ENCODE data around the gene ANXA8. TPM values are rescaled to one million over a fixed set of nuclear protein-coding genes. Genes with fewer than 3 reads are reported as not detected.

ANXA8 gene
- total RNA-seq, 5 donors from 2014 or later (not counting 1 experiment from before 2014, with no cell fraction given) = not detected

DNA sequence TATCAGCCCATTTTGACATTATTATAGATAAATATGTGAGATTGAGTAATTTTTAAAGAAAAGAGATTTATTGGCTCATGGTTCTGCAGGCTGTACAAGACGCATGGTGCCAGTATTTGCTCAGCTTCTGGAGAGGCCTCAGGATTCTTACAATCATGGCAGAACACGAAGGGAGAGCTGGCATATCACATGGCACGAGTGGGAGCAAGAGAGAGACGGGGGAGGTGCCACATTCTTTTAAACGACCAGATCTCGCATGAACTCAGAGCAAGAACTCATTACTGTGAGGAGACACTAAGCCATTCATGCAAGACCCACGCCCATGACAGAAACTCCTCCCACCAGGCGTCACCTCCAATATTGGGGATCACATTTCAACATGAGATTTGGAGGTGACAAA is 59.7 kb downstream of the ANXA8 start:
- no peaks in the 10 kb centered on the region for H3K36me3 ChIP-seq (ENCODE audit: control insufficient read depth in 2 of 2, extremely low read depth in 1 of 2, insufficient read depth in 1 of 2, low read length in 1 of 2)
- POLR2A ChIA-PET = interaction anchor here in 1 of 2 donors (0.6 kb wide), 1 partner anchor 28 kb away, joined by 3 read pairs; no protein-coding TSS in a partner anchor
- no peaks in the 10 kb centered on the region for H3K4me1 ChIP-seq (ENCODE audit: control insufficient read depth in 1 of 2, extremely low read depth in 1 of 2, insufficient read depth in 2 of 2, low read length in 2 of 2)
- DNase-seq (no peak), ATAC-seq (replicated peaks in 1 of 4) (no peak)
- H3K27me3 ChIP-seq (replicated peaks in 1 of 2; ENCODE audit: control insufficient read depth in 2 of 2, extremely low read depth in 1 of 2, insufficient read depth in 2 of 2, low read length in 1 of 2) = peaks cover 0 to 13% of the 10 kb centered on the region in 2 experiments
- no peaks in the 10 kb centered on the region for H3K9me3 ChIP-seq
- 85% methylated on average over 4 of the region's 8 CpGs for WGBS (ENCODE audit: insufficient coverage)
- CTCF ChIA-PET = no interaction called here
- no peak overlapping the region for H3K4me3 ChIP-seq (ENCODE audit: control insufficient read depth in 1 of 2, extremely low read depth in 1 of 2, low read length in 1 of 2)
- no peak overlapping the region for H3K27ac ChIP-seq (ENCODE audit: low read length)
- H3K4me1 Mint-ChIP-seq = no peaks in the 10 kb centered on the region
- H3K36me3 Mint-ChIP-seq = no peaks in the 10 kb centered on the region
- H3K9me3 Mint-ChIP-seq = no peaks in the 10 kb centered on the region
- H3K27me3 Mint-ChIP-seq = no peaks in the 10 kb centered on the region
- no peak overlapping the region for H3K27ac Mint-ChIP-seq
- no peak overlapping the region for H3K4me3 Mint-ChIP-seq

DNA sequence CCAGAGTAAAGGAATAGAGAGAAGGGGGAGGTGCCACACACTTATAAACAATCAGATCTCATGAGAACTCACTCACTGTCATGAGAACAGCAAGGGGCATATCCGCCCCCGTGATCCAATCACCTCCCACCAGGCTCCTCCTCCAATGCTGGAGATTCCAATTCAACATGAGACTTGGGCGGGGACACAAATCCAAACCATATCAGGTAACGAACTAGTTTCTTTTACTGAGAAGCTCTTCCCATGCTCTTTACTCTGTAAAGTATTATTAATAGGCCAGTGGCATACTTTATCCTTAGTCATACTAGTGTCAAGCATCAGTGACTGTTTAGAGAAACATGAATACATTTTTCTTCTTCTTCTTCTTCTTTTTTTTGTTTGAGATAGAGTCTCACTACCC is 60.4 kb downstream of the ANXA8 start:
- no peak for ATAC-seq (replicated peaks in 1 of 4)
- ChIA-PET CTCF (no interaction called here), POLR2A (no interaction called here)
- Histone ChIP-seq H3K9me3 (no peaks in the 10 kb centered on the region), H3K27ac (ENCODE audit: low read length) (no peak overlapping the region), H3K4me3 (ENCODE audit: control insufficient read depth in 1 of 2, extremely low read depth in 1 of 2, low read length in 1 of 2) (no peak overlapping the region), H3K36me3 (ENCODE audit: control insufficient read depth in 2 of 2, extremely low read depth in 1 of 2, insufficient read depth in 1 of 2, low read length in 1 of 2) (no peaks in the 10 kb centered on the region), H3K27me3 (replicated peaks in 1 of 2; ENCODE audit: control insufficient read depth in 2 of 2, extremely low read depth in 1 of 2, insufficient read depth in 2 of 2, low read length in 1 of 2) (peaks cover 0 to 17% of the 10 kb centered on the region in 2 experiments), H3K4me1 (ENCODE audit: control insufficient read depth in 1 of 2, extremely low read depth in 1 of 2, insufficient read depth in 2 of 2, low read length in 2 of 2) (no peaks in the 10 kb centered on the region)
- no peaks in the 10 kb centered on the region for H3K4me1 Mint-ChIP-seq
- no CpG with 5 or more reads among the region's 4 CpGs for WGBS (ENCODE audit: insufficient coverage)
- H3K4me3 Mint-ChIP-seq = no peak overlapping the region
- no peak overlapping the region for H3K27ac Mint-ChIP-seq
- no peaks in the 10 kb centered on the region for H3K9me3 Mint-ChIP-seq
- H3K36me3 Mint-ChIP-seq = no peaks in the 10 kb centered on the region
- no peak for DNase-seq
- H3K27me3 Mint-ChIP-seq = peaks cover 0 to 3% of the 10 kb centered on the region in 2 donors

DNA sequence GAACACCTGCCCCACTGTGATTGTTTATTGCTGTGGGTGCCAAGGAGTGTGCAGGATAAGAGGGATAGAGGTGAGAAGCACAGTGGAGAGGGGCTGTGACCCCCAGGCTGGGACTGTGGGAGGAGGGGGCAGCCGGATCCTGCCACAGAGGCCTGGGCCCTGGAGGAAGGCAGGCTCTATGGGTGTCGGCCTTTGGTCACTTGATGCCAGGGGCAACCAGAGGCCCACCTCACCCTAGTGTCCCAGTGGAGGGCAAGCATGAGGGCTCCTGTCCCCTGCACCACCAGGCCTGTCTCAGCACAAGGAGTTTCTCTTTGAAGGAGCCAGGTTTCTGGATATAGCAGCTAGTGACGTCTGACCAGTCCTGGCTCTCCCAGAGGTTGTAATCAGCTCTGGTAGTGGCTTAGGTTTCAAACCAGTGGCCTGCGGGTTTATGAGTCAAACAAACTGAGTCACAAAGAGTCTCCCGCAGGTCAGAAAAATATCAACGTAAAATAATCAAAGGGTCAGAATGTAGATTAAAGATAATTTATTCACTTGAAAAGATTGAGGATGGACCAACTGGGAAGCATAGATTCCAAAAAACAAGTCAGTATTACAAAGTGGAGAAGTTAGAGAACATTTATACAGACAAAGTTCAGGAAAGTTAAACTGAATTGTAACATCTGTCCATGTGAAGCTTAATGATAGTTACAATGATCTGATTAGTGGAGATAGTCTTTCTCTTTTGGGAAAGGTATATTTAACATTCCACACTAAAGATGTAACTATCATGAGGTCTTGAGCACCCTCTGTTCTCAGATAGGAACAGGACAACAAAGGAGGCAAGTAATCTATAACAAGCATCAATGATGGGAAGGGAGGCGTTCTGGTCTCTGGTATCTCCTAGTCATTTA is 62.6 kb downstream of the ANXA8 start:
- H3K9me3 Mint-ChIP-seq = no peaks in the 10 kb centered on the region
- H3K36me3 Mint-ChIP-seq = no peaks in the 10 kb centered on the region
- Histone ChIP-seq H3K36me3 (ENCODE audit: control insufficient read depth in 2 of 2, extremely low read depth in 1 of 2, insufficient read depth in 1 of 2, low read length in 1 of 2) (no peaks in the 10 kb centered on the region), H3K4me3 (ENCODE audit: control insufficient read depth in 1 of 2, extremely low read depth in 1 of 2, low read length in 1 of 2) (no peak overlapping the region), H3K27me3 (replicated peaks in 1 of 2; ENCODE audit: control insufficient read depth in 2 of 2, extremely low read depth in 1 of 2, insufficient read depth in 2 of 2, low read length in 1 of 2) (peaks cover 0 to 31% of the 10 kb centered on the region in 2 experiments), H3K27ac (ENCODE audit: low read length) (no peak overlapping the region), H3K9me3 (no peaks in the 10 kb centered on the region), H3K4me1 (ENCODE audit: control insufficient read depth in 1 of 2, extremely low read depth in 1 of 2, insufficient read depth in 2 of 2, low read length in 2 of 2) (no peaks in the 10 kb centered on the region)
- WGBS (ENCODE audit: insufficient coverage) = 89% methylated on average over 5 of the region's 7 CpGs
- H3K4me1 Mint-ChIP-seq = no peaks in the 10 kb centered on the region
- H3K4me3 Mint-ChIP-seq = no peak overlapping the region
- DNase-seq (no peak), ATAC-seq (replicated peaks in 1 of 4) (no peak)
- CTCF ChIA-PET = no interaction called here
- H3K27me3 Mint-ChIP-seq = peaks cover 0 to 3% of the 10 kb centered on the region in 2 donors
- no peak overlapping the region for H3K27ac Mint-ChIP-seq
- POLR2A ChIA-PET = no interaction called here

DNA sequence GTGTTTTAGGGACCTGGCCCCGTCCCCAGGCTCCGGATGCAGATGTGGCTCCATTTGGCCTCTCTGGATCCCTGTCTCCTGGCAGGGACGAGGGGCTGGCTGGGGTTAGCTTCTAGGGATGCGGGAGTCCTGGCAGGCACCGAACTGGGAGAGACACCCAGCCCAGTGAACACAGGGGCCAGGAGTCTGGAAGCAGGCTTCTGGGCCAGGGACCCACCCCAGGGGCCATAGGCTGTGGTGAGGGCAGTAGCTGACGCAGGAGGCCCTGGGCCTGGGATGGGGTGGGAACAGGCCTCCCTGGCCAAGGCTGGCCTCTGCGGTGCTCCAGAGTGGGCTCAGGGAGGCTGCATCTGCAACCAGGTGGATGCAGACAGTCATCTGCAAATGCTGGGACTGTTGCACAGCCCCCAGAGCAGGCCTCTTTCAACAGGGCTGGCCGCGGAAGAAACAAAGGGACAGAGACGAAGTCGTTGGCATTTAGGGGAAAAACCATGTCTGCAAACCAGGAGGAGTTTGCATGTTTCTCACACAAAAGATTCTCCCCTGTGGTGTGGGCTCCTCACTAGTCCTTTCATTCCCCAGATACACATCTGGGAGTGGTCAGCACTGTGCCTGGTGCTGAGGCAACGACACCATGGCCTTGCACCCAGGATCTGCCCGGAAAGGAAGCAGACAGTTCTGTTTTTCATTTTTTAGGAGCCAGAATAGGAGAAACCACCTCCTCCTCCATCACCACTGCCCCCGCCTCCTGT is 63.4 kb downstream of the ANXA8 start:
- Mint-ChIP-seq H3K27me3 (peaks cover 0 to 3% of the 10 kb centered on the region in 2 donors), H3K4me1 (no peaks in the 10 kb centered on the region), H3K4me3 (no peak overlapping the region), H3K27ac (no peak overlapping the region), H3K9me3 (no peaks in the 10 kb centered on the region), H3K36me3 (no peaks in the 10 kb centered on the region)
- no peak overlapping the region for H3K4me3 ChIP-seq (ENCODE audit: control insufficient read depth in 1 of 2, extremely low read depth in 1 of 2, low read length in 1 of 2)
- no peaks in the 10 kb centered on the region for H3K4me1 ChIP-seq (ENCODE audit: control insufficient read depth in 1 of 2, extremely low read depth in 1 of 2, insufficient read depth in 2 of 2, low read length in 2 of 2)
- no peaks in the 10 kb centered on the region for H3K9me3 ChIP-seq
- 74% methylated on average over 12 of the region's 14 CpGs for WGBS (ENCODE audit: insufficient coverage)
- no peaks in the 10 kb centered on the region for H3K36me3 ChIP-seq (ENCODE audit: control insufficient read depth in 2 of 2, extremely low read depth in 1 of 2, insufficient read depth in 1 of 2, low read length in 1 of 2)
- POLR2A ChIA-PET = no interaction called here
- peaks cover 0 to 27% of the 10 kb centered on the region in 2 experiments for H3K27me3 ChIP-seq (replicated peaks in 1 of 2; ENCODE audit: control insufficient read depth in 2 of 2, extremely low read depth in 1 of 2, insufficient read depth in 2 of 2, low read length in 1 of 2)
- no peak overlapping the region for H3K27ac ChIP-seq (ENCODE audit: low read length)
- ATAC-seq (replicated peaks in 1 of 4) (no peak), DNase-seq (no peak)
- CTCF ChIA-PET = no interaction called here

DNA sequence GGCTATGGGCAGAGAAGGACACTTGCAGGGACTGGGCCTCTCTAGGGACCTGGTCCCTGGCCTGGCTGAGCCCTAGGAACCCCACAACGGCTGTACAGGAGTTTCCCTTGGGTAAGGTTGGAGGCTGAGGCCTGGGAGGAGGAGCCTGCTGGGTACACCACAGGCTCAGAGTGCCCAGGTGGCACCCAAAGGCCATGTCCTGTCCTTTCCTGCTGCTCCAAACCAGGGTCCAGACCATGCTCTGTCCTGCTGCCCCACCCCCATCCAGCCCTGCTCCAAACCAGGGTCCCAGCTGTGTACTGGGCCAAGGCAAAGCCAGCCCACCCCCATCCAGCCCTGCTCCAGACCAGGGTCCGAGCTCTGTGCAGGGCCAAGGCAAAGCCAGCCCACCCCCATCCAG is 64.5 kb downstream of the ANXA8 start:
- no peak overlapping the region for H3K27ac ChIP-seq (ENCODE audit: low read length)
- H3K4me3 ChIP-seq (ENCODE audit: control insufficient read depth in 1 of 2, extremely low read depth in 1 of 2, low read length in 1 of 2) = no peak overlapping the region
- H3K4me1 ChIP-seq (ENCODE audit: control insufficient read depth in 1 of 2, extremely low read depth in 1 of 2, insufficient read depth in 2 of 2, low read length in 2 of 2) = no peaks in the 10 kb centered on the region
- H3K4me3 Mint-ChIP-seq = no peak overlapping the region
- H3K36me3 Mint-ChIP-seq = no peaks in the 10 kb centered on the region
- peaks cover 0 to 3% of the 10 kb centered on the region in 2 donors for H3K27me3 Mint-ChIP-seq
- POLR2A ChIA-PET = no interaction called here
- CTCF ChIA-PET = no interaction called here
- no peak overlapping the region for H3K27ac Mint-ChIP-seq
- no peaks in the 10 kb centered on the region for H3K4me1 Mint-ChIP-seq
- H3K36me3 ChIP-seq (ENCODE audit: control insufficient read depth in 2 of 2, extremely low read depth in 1 of 2, insufficient read depth in 1 of 2, low read length in 1 of 2) = no peaks in the 10 kb centered on the region
- 90% methylated on average over 2 of the region's 2 CpGs for WGBS (ENCODE audit: insufficient coverage)
- DNase-seq (no peak), ATAC-seq (replicated peaks in 1 of 4) (no peak)
- H3K27me3 ChIP-seq (replicated peaks in 1 of 2; ENCODE audit: control insufficient read depth in 2 of 2, extremely low read depth in 1 of 2, insufficient read depth in 2 of 2, low read length in 1 of 2) = peaks cover 0 to 32% of the 10 kb centered on the region in 2 experiments
- H3K9me3 ChIP-seq = no peaks in the 10 kb centered on the region
- no peaks in the 10 kb centered on the region for H3K9me3 Mint-ChIP-seq

DNA sequence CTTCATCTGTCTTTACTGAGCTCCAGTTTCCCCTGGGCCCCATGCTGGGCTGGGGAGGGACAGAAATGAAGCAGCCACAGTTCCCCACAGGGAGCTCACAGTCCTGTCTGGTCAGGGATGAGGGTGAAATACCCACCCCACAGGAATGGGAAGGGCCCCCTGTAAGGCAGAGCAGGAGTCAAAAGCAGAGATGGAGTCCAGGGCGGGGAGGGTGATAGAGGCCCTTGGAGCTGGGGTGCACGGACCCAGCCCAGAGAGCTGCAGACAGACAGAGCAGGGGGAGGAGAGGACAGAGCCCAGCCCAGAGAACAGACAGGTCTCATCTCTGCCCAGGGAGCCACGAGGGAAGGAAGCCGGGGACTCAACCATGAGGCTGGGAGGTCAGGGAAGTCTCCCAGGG is 64.9 kb downstream of the ANXA8 start:
- no peaks in the 10 kb centered on the region for H3K36me3 Mint-ChIP-seq
- Histone ChIP-seq H3K9me3 (no peaks in the 10 kb centered on the region), H3K27ac (ENCODE audit: low read length) (no peak overlapping the region), H3K27me3 (replicated peaks in 1 of 2; ENCODE audit: control insufficient read depth in 2 of 2, extremely low read depth in 1 of 2, insufficient read depth in 2 of 2, low read length in 1 of 2) (peaks cover 0 to 37% of the 10 kb centered on the region in 2 experiments), H3K4me1 (ENCODE audit: control insufficient read depth in 1 of 2, extremely low read depth in 1 of 2, insufficient read depth in 2 of 2, low read length in 2 of 2) (no peaks in the 10 kb centered on the region), H3K36me3 (ENCODE audit: control insufficient read depth in 2 of 2, extremely low read depth in 1 of 2, insufficient read depth in 1 of 2, low read length in 1 of 2) (no peaks in the 10 kb centered on the region), H3K4me3 (ENCODE audit: control insufficient read depth in 1 of 2, extremely low read depth in 1 of 2, low read length in 1 of 2) (no peak overlapping the region)
- no peak overlapping the region for H3K4me3 Mint-ChIP-seq
- ATAC-seq (replicated peaks in 1 of 4) (no peak), DNase-seq (no peak)
- H3K4me1 Mint-ChIP-seq = no peaks in the 10 kb centered on the region
- POLR2A ChIA-PET = no interaction called here
- peaks cover 0 to 3% of the 10 kb centered on the region in 2 donors for H3K27me3 Mint-ChIP-seq
- 70% methylated on average over 3 of the region's 4 CpGs for WGBS (ENCODE audit: insufficient coverage)
- CTCF ChIA-PET = no interaction called here
- H3K9me3 Mint-ChIP-seq = no peaks in the 10 kb centered on the region
- no peak overlapping the region for H3K27ac Mint-ChIP-seq
